ENCODE results near the gene GUCY1B1.

DNA sequence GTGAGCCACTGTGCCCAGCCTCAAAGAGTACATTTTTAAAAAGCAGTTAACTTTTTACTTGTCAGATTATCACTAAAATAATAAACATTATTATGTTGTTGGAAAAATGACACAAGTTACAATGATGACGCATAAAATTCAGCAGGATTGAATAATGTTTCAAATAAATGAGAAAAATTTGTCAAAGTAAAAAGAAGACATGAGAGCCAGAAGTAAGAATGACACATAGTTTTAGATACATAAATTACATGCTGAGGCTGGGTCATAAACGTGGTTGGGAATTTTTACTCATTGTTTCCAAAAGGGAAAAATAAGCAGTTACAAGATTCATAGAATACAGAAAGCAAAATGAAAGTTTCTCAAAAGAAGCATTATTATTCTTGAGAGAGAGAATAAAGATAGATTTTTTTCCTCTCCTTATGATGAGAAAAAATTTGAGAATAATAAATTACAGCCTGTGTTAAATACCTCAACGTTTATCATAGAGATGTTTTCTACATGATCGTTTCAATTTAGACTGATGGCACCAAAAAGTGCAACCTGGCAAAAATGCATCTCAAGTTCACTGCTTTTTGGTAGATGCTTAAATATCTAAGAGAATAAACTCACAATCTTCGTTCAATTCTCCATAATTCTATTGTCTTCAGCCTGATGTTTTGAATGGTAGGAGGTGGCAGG is 40.4 kb downstream of the GUCY1B1 start:
- TF ChIP-seq POLR2A (IDR thresholded peaks at IDR 0.05), result no peak
- TF ChIP-seq, protein P1, sequence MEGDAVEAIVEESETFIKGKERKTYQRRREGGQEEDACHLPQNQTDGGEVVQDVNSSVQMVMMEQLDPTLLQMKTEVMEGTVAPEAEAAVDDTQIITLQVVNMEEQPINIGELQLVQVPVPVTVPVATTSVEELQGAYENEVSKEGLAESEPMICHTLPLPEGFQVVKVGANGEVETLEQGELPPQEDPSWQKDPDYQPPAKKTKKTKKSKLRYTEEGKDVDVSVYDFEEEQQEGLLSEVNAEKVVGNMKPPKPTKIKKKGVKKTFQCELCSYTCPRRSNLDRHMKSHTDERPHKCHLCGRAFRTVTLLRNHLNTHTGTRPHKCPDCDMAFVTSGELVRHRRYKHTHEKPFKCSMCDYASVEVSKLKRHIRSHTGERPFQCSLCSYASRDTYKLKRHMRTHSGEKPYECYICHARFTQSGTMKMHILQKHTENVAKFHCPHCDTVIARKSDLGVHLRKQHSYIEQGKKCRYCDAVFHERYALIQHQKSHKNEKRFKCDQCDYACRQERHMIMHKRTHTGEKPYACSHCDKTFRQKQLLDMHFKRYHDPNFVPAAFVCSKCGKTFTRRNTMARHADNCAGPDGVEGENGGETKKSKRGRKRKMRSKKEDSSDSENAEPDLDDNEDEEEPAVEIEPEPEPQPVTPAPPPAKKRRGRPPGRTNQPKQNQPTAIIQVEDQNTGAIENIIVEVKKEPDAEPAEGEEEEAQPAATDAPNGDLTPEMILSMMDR (IDR thresholded peaks at IDR 0.05 in 8 of 11, conservative IDR thresholded peaks at IDR 0.05 in 3 of 11), result no peak

Measured in spleen (tissue), 7 donors.